ENCODE results near the gene ZNF804B.

Gene ZNF804B

DNA sequence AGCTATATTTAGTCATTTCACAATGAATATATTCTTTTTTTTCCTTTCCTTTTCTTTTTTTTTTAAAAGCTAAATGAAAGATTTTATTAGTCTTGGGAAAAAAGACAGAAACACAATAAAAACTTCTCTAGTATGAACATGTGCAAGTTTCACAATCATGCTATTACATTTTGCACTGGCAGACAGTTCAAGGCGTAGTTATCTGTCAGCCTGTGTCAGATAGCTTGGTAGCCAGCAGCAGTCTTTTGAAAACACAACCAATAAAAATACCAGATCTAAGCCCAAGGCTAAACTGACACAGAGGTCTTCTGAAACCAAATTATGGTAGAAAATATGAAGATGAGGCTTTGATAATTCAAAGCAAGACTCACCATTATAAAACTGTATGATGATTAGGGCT is 241.8 kb downstream of the ZNF804B start:
- no peak for DNase-seq

DNA sequence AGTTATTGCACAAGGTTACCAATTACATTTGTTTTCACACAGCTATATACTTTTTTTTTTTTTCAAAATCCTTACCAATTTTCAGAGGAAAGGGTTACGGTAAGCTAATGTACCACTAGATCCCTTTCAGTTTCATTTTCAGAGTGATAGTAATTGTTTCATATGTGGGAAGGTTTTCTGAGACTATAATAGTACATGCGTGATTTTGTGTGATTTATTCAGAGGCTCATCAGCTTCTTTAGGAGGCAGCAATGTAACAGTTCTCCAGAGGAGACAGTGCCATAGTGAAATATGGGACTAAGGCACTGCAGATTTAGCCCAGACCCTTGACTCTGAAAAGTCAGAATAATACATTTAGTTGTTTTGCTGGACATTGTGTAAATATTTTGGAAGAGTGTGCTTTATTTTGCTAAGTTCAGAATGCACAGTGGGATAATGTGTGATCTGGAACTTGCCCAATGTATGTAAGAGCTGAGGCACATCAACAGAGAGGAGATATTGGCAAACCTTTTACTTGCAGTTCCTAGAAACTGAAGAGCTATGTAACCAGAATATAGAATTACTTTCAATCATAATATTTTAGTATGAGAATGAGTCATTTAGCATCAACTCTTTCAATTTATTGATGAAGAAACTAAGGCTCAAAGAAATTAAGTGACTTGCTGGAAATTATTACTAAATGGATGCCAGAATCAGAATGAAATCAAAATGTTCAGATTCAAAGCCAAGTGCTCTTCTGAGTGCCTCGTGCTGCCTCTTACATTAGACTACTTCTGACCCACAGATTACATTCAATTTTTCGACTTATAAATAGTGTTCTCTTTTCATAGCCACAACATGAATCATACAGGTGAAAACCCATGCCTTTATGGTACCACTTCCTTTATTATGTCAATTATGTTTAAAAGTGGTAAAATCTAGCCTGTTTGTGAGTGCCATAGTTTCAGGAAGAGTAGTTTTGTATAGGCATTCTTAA is 243.8 kb downstream of the ZNF804B start:
- no peak for DNase-seq

DNA sequence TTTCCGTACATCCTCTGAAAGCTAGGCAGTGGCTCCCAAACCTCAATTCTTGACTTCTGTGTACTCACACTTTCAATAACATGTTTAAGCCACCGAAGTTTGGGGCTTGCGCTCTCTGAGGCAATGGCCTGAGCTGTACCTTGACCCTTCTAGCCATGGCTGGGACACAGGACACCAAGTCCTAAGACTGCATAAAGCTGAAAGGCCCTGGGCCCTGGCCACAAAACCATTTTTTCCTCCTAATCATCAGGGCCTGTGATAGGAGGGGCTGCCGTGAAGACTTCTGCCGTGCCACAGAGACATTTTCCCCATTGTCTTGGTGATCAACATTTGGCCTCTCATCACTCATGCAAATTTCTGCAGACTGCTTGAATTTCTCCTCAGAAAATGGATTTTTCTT is 252.5 kb downstream of the ZNF804B start:
- DNase-seq = no peak

DNA sequence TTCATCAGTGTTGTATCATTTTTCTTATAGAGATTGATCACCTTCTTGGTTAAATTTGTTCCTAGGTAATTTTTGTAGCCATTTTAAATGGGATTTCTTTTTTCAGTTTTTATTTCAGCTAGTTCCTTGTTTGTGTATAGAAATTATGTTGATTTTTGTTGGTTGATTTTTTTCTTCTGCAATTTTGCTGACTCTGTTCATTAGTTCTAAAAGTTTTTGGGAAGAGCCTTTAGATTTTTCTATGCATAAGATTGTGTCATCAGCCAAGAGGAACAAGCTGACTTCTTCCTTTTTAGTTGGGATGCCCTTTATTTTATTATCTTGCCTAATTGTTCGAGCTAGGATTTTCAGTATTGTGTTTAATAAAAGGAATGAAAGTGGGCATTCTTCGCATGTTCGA is 258.2 kb downstream of the ZNF804B start:
- DNase-seq = no peak

DNA sequence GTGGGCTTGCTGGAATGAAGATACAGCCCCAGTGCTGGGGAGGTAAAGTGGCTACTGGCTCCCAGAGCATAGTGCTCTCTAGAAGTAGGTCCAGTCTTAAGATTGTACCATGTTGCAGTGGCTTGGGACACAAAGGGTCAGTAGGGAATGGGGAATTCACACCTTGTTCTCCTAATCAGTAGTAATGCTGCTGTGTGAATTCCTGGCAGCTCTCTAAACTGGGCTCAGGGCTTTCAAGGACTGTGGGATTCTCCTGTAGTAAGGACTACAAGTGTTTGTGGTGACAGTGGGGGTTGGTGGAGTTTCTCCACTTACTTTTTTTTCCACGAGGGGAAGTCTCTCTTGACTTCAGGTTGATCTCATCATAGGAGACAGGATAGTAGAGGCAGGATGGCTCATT is 262.2 kb downstream of the ZNF804B start:
- DNase-seq = no peak

DNA sequence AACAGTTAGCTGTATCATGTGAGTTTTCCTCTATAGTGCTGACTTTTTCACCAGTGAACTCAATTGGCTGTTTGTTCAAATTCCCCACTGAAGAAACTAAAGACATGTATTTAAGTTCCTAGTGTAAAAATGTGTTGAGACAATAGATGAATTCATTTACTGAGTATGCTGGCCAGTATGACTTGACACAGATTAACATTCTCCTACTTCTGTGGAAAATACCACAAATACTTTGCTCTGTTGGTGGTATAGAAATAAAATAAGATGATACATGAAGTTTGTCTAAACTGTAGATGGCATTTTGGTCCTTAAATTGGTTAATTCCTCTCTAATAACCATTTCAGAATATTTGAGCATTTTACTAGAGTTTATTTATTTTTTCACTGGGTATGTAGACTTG is 263.7 kb downstream of the ZNF804B start:
- no peak for DNase-seq

DNA sequence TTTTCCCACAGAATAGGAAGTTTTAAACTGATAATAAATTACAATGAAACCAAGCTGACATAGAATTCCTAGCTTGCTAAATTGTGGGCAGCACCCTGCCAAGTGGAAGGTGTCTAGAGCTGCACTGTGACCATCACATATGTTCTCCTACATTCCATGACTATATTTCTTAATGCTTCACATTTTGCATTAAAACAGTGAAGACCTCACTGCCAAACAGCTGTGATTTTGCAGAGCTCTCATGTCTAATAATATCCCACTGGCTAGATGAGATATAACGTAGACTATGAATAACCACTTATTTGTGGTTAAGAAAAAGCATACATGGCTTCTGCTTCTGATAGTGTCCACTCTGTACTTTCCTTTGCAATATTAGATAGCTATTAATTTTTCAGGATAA is 264.4 kb downstream of the ZNF804B start:
- DNase-seq = no peak

DNA sequence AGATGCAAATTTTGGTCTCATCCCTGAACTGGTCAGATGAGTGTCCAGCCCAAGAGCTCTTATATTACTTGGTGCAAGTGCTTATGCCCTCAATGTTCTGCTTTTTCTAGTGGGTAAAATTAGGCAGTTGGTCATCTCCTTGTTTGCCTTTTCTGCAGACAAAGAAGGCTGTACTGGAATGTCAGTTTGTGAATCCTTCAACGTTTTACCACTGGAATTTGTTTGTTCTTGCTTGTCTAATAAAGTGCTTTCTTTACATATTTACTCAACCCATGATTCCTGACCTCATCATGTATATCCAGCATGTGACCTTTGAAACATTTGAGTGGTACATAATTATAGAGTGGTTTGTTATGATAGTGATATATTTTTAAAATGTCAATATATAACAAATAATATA is 268.3 kb downstream of the ZNF804B start:
- no peak for DNase-seq

DNA sequence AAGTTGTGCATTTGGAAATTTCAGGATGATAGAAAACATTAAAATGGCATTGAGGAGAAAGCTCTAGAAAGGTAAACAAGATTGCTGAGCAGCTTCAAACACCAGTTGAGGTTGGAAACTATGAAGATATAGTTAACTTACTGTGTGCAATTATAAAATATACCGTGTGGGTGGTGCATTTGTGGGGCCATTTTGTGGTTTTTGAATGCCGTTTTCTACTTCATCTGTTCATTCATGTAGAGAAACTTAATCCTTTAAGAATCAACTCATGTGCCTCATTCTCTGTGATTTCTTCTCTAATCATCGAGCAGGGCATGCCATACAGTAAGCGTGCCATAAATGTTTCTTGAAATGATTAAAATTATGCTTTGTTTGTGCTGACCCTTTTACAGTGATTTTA is 268.8 kb downstream of the ZNF804B start:
- DNase-seq = no peak

DNA sequence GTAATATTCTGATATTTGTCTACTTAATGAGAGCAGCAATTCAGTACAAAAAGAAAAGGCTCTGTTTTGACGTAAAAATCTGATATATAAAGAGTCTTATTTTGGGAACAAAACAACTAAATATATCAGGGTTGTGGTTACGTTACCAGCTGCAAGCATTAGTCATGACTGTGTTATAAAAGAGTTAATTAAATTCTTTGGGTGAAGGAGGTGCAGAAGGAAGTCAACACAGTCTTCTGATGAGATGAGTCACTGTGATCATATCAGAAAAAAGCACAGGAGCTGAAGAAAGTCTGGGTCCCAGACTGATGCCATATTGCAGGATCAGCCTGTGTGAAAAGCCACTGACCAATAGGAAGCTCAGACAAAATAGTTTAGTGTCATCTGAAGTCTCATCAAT is 270.4 kb downstream of the ZNF804B start:
- no peak for DNase-seq

DNA sequence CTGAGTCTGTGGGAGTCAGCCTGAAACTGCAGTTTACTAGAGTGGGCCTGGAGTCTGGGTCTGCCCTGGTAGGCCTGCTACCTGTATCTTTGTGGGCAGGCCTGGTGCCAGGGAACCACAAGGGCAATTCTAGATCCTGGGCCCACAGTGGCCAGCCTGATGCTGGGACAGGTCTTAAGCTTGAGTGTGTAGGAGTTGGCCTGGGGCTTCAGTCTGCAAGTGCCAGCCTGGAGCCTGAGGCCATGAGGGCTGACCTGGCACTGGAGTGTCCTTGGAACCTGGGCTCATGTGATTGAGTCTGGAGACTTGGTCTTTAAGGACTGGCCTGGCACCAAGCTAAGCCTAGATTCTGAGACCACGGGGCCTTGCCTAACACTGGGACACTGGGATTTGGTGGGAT is 281.7 kb downstream of the ZNF804B start:
- no peak for DNase-seq

DNA sequence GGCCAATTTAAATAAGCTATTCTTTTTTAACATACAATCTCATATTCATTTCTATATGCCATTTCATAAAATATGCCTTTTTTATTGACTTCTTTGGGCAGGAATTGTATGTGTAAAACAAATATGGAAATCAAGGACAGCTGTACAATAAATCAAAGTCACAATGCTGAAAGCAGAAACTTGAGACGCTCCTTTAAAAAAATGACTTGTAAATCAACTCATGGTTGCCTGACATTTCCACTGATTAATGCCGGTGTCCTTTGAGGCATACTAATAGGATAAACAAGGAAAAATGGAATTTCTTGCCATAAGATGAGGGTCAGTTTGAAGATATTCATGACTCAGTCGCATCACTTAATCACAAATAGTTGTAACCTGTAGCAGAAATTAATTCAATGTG is 283.4 kb downstream of the ZNF804B start:
- no peak for DNase-seq

DNA sequence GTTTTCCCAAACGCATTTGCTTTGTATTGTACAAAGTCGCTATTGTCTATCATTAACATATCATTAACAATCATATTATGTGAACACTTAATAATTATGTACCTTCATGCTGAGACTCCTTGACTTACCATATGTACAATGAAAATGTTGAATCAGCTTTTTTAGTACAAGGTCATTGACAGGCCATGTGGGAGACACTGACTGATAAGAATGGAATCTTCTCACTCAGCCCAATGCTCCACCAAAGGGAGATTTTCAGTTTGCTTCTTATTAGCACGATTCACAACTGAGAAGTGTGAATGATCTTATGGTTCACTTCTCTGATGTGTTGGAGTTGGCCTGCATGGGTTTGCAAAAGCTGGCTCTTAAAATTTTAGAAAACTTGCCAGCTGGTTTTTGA is 289.5 kb downstream of the ZNF804B start:
- DNase-seq = no peak

DNA sequence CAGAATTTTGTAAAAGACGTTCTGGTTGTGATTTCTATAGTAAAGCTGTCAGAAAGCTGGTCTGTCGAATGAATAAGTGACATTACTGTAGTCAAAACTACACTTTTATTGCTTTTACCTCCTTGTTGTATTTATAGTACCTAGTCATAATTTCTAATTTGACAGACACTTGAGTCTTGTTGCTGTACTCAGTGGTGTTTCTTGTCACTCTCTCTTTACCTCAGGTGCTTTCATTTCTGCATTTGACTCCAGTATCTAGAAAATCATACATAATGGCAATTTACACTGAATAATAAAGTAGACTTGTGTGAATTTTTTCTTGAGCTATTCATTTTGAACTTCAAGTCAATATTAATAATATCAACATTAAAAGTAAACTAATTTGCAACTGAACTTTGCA is 293.6 kb downstream of the ZNF804B start:
- no peak for DNase-seq

DNA sequence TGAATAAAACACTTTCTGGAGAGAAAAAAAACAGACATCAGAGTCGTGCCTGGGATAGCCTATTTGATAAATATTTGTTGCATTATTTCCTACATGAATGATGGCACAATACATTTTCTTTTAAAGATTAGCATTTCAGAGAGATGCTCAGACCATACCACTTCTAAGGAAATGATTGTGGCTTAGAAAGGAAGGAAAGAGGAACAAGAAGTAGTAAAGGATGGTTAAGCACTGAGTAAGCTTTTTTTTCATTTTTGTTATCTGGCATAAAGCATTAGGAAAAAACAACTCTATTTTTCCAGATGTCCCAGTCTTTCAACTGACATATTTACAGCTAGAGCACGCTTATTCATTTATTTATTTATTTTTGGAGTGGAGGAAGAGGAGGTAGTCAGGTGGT is 294.9 kb downstream of the ZNF804B start:
- DNase-seq = no peak

DNA sequence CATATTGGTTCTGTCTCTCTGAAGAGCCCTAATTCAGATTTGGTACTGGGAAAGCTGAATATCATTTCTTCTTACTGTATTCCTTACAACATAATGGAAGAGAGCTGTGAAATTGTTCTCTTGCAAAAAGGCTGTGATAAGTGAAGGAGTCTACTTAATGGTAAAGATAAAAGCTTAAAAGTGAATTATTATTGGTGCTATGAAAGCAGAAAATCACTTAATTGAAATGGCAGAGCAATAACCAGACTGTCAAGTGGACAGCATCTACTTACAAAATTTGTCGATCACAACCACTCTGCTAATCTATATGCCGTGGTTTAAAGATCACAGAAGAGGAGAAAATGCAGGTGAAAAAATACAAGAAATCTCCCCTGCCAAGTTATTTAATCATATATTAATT is 300.7 kb downstream of the ZNF804B start:
- DNase-seq = no peak

DNA sequence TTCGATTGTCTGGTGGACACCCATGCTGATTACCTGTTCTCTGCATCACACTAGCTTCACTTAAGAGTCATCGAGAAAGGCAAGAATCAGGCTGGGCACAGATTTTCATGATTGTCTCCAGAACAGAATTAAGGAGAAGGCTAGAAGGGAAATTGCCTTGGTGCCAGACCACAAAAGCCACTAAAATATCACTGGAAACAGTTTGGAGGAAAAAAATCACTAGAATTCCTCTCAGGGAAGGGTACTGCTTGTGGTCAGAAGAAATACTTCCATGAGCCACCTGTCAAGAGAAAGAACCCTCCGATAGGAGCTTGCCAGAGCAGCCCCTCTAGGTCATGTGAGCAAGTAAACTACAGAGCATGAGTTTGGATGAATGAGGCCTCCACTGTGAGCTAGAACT is 305.3 kb downstream of the ZNF804B start:
- DNase-seq = no peak

DNA sequence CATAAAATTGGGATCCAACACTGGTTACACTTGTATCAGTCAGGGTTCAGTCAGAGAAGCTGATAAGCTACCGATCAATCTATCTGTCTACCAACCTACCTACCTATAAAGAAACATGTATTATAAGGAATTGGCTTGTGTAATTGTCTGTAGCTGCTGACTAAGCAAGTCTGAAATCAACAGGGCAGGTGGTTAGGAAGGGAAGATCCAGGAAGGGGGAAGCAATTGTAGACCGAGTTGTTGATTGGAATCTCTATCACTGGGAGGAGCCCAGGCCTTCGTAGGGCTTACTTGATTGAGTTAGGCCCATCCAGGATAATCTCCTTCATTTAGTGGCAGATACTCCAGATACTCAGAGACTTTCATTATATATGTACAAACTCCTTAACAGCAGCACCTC is 307.5 kb downstream of the ZNF804B start:
- no peak for DNase-seq

DNA sequence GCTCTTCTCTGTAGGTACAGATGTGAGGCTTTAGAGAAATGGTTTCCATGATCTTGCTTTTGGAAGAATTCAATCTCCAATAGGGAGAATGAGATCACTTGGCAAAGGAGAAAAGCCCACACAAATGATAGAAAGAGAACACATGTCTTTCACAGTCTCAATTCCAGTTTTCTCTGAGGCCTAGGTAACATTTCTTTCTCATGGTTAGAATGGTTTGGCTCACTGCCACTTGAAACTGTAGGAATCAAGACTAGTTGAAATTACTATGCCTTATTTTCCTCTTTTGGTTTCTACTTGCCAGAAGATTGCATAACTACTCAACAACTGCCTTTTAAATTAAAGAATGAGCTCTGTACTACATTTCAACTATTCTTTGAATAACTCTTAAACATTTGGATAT is 312.6 kb downstream of the ZNF804B start:
- no peak for DNase-seq

DNA sequence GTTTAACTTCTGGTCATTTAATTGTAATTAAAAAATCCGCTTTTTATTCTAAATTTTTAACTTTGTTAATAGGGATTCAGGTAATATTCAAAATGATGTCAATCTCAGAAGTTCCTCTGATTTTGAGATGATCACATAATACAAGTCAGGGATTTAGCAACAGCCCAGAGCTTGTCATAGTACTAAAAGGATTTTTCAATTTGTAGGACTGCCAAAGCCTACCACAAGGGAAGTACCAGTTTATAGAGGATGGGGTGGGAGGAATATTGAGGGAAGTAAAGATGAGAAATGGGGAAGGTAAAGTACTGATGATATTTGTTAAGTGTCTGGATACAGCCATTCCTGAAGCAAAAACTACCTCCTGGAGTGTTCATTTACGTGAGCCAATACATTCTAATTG is 314.3 kb downstream of the ZNF804B start:
- no peak for DNase-seq

DNA sequence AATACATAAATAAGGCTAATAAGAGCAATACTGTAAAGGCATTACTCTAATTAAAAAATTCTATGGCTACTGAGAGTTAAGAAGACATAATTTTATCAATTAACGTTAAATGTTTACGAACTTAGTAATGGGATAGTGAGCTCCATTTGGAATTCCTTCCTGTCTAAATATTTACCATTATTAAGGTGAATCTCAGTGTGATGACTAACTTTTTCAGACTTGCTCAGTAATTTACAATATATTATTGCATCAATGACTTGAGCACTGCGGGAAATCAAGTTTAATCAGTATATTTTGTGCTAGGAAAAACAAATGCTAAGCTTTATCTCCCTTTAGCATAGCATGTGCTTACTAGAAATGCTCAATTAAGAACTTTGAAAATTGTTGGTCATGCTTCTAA is 318.5 kb downstream of the ZNF804B start:
- DNase-seq = no peak

DNA sequence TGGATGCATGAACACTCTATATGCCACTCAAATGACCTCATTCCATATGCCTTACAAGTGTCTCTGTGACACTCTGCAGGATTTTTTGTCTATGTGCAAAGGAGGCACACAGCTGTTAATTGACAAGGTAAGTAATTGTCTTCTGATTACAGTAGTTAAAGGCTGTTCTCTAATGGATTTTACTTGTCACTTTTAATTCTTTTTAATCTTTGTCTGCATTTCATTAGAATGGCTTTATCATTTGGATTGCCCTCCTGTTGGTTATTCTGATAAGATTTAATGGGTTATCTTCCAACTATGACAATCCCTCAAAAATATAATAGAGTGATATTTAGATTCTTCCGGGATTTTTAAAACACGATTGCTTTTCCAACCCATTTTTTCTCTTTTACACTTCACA is 326.1 kb downstream of the ZNF804B start:
- no peak for DNase-seq

DNA sequence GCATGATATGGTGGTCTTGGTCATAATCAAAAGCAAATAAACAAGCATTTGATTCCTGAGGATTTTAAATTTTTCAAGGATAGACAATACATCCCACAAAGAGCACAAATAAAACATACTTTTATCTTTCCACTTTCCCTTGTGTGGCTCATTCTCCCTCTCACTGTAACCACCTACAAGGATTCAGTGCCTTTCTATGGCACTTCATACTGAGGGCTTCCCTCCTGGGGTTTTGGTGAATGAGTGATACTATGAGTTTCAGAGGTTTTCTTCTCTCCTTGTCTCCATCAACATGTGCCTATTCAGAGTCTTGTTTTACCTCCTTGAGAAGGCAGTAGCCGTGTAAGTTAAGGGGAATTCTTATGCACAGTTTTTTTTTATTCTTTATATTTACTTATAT is 332.1 kb downstream of the ZNF804B start:
- DNase-seq = no peak

DNA sequence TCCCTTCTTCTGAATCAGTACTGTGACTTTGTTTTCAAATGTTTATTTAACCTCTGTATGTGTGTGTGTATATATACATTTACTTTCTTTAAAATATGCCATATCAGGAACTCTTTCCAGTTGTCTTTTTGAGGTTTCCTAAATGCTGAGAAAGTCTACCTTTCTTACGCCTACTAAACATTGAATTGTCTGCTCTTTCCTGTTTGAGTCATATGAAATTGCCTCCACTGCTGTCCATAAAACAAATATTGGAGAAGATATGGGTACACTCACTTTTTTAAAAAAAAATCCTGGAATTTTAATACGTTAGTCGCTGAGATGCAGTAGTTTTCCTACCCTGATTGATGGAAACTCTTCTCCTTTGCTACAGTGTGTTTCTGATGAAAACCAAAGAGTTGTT is 334.8 kb downstream of the ZNF804B start:
- DNase-seq = no peak

DNA sequence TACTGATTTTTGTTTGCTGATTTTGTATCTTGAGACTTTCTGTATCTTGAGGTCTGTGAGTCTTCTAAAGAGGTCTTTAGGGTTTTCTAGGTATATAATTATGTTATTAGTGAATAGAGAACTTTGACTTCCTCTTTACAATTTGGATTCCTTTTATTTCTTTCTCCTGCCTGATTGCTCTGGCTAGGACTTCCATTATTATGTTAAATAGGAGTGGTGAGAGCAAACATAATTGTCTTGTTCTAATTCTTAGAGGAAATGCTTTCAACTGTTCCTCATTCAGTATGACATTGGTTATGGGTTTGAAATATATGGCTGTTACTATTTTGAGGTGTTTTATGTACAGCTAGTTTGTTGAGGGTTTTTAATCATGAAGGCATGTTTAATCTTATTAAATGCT is 344.1 kb downstream of the ZNF804B start:
- no peak for DNase-seq
